Measurements from ENCODE around the gene MMP17. TPM values are rescaled to one million over a fixed set of nuclear protein-coding genes. Genes with fewer than 3 reads are reported as not detected.

The MMP17 gene
- total and polyA plus RNA-seq, 4 donors, result 0.17 to 0.37 (median 0.24) TPM; not detected in 1

GRCh38 chr12:131779027-131779426 is 49.2 kb upstream of the MMP17 start (continued):
- no peak for TF ChIP-seq CTCF (IDR thresholded peaks at IDR 0.05; ENCODE audit: low read depth, low read length, missing input control)
- TF ChIP-seq HNF4G (IDR thresholded peaks at IDR 0.05), result no peak
- TF ChIP-seq SP1 (IDR thresholded peaks at IDR 0.05), result no peak
- TF ChIP-seq YY1 (IDR thresholded peaks at IDR 0.05), result no peak
- no peak for TF ChIP-seq GABPA (IDR thresholded peaks at IDR 0.05 in 1 of 2, conservative IDR thresholded peaks at IDR 0.05 in 1 of 2)
- TF ChIP-seq FOXA2 (IDR thresholded peaks at IDR 0.05), result no peak

- Histone ChIP-seq H3K27me3 (ENCODE audit: control insufficient read depth in 4 of 4, insufficient read depth in 4 of 4, low read length in 3 of 4) (no peaks in the 10 kb centered on the region), H3K4me3 (ENCODE audit: low read depth in 1 of 3, low read length in 3 of 3) (no peak overlapping the region), H3K36me3 (ENCODE audit: control insufficient read depth in 4 of 4, insufficient read depth in 3 of 4, low read depth in 1 of 4, low read length in 3 of 4) (peaks cover 10 to 54% (median 35%) of the 10 kb centered on the region in 4 donors), H3K27ac (ENCODE audit: low read depth in 1 of 2, low read length in 2 of 2) (no peak overlapping the region), H3K9ac (ENCODE audit: low read depth in 1 of 2, low read length in 2 of 2) (no peak overlapping the region), H3K4me1 (ENCODE audit: control insufficient read depth in 4 of 4, insufficient read depth in 4 of 4, low read length in 3 of 4) (no peaks in the 10 kb centered on the region), H3K9me3 (ENCODE audit: control insufficient read depth in 4 of 4, low read length in 3 of 4) (no peaks in the 10 kb centered on the region)
- no peak for DNase-seq (ENCODE audit: low spot score)
- WGBS, result 97% methylated on average over 2 of the region's 2 CpGs
- TF ChIP-seq ATF3 (IDR thresholded peaks at IDR 0.05) (no peak), ZBTB33 (IDR thresholded peaks at IDR 0.05) (no peak), EGR1 (IDR thresholded peaks at IDR 0.05; ENCODE audit: low read depth in 2 of 2) (no peak), CTCF (IDR thresholded peaks at IDR 0.05; ENCODE audit: low read depth, low read length, missing input control) (no peak), SP1 (IDR thresholded peaks at IDR 0.05) (no peak), JUND (IDR thresholded peaks at IDR 0.05) (no peak), GABPA (IDR thresholded peaks at IDR 0.05 in 1 of 2, conservative IDR thresholded peaks at IDR 0.05 in 1 of 2) (no peak), RXRA (IDR thresholded peaks at IDR 0.05) (no peak), HNF4A (conservative IDR thresholded peaks at IDR 0.05) (no peak), FOXA2 (IDR thresholded peaks at IDR 0.05) (no peak), NR2F2 (IDR thresholded peaks at IDR 0.05) (no peak), YY1 (IDR thresholded peaks at IDR 0.05) (no peak), RAD21 (IDR thresholded peaks at IDR 0.05) (no peak), TAF1 (conservative IDR thresholded peaks at IDR 0.05) (no peak)
Observed at GRCh38 chr12:131782061-131782460, 46.1 kb upstream of the MMP17 start.
